Measurements from ENCODE around the gene ZP1. TPM values are rescaled to one million over a fixed set of nuclear protein-coding genes. Genes with fewer than 3 reads are reported as not detected.

Gene ZP1
- total RNA-seq, 6 experiments from 2014 or later, result 0.13 to 0.30 (median 0.29) TPM; not detected in 3

- Mint-ChIP-seq H3K36me3 (ENCODE audit: low read depth) (peaks cover 6% of the 10 kb centered on the region), H3K9me3 (no peaks in the 10 kb centered on the region), H3K27ac (peak overlapping the region; percentile 86), H3K4me1 (ENCODE audit: low read depth) (peaks cover 45% of the 10 kb centered on the region), H3K27me3 (ENCODE audit: insufficient read depth) (peaks cover 6% of the 10 kb centered on the region; the same call in 1 of the 2 replicates), H3K4me3 (peak overlapping the region; percentile 97)
- no peak for DNase-seq
- no peak for TF ChIP-seq CTCF (IDR thresholded peaks at IDR 0.05)
Measured at GRCh38 chr11:60842668-60843600, 24.4 kb upstream of the ZP1 start.

GRCh38 chr11:60844045-60844869, 23.1 kb upstream of the ZP1 start:
- H3K9me3 Mint-ChIP-seq, result no peaks in the 10 kb centered on the region
- peaks cover 6% of the 10 kb centered on the region for H3K36me3 Mint-ChIP-seq (ENCODE audit: low read depth)
- DNase-seq, result no peak
- TF ChIP-seq CTCF (IDR thresholded peaks at IDR 0.05), result no peak
- peaks cover 5% of the 10 kb centered on the region for H3K27me3 Mint-ChIP-seq (ENCODE audit: insufficient read depth)
- H3K27ac Mint-ChIP-seq, result peak overlapping the region; percentile 57
- peak overlapping the region; percentile 97 for H3K4me3 Mint-ChIP-seq
- peaks cover 45% of the 10 kb centered on the region for H3K4me1 Mint-ChIP-seq (ENCODE audit: low read depth)

GRCh38 chr11:60844870-60845221, 22.5 kb upstream of the ZP1 start:
- Mint-ChIP-seq H3K36me3 (ENCODE audit: low read depth) (peaks cover 6% of the 10 kb centered on the region), H3K4me1 (ENCODE audit: low read depth) (peaks cover 45% of the 10 kb centered on the region), H3K9me3 (no peaks in the 10 kb centered on the region), H3K4me3 (peak overlapping the region; percentile 97), H3K27me3 (ENCODE audit: insufficient read depth) (peaks cover 2% of the 10 kb centered on the region), H3K27ac (peak overlapping the region; percentile 57)
- no peak for TF ChIP-seq CTCF (IDR thresholded peaks at IDR 0.05)
- no peak for DNase-seq

GRCh38 chr11:60845338-60845737, 22.0 kb upstream of the ZP1 start:
- Mint-ChIP-seq H3K4me1 (ENCODE audit: low read depth) (peaks cover 42% of the 10 kb centered on the region), H3K9me3 (no peaks in the 10 kb centered on the region), H3K27ac (peak overlapping the region; percentile 57), H3K4me3 (peak overlapping the region; percentile 97; the same call in 1 of the 2 replicates), H3K36me3 (ENCODE audit: low read depth) (peaks cover 6% of the 10 kb centered on the region), H3K27me3 (ENCODE audit: insufficient read depth) (peaks cover 2% of the 10 kb centered on the region)
- TF ChIP-seq CTCF (IDR thresholded peaks at IDR 0.05), result no peak
- no peak for DNase-seq

- TF ChIP-seq CTCF (IDR thresholded peaks at IDR 0.05), result no peak
- peaks cover 20% of the 10 kb centered on the region for H3K36me3 Mint-ChIP-seq (ENCODE audit: low read depth)
- no peaks in the 10 kb centered on the region for H3K9me3 Mint-ChIP-seq
- H3K27ac Mint-ChIP-seq, result no peak overlapping the region
- DNase-seq, result no peak
- no peak overlapping the region for H3K4me3 Mint-ChIP-seq
- peaks cover 3% of the 10 kb centered on the region for H3K27me3 Mint-ChIP-seq (ENCODE audit: insufficient read depth)
- H3K4me1 Mint-ChIP-seq (ENCODE audit: low read depth), result peaks cover 26% of the 10 kb centered on the region
Measured at GRCh38 chr11:60847281-60847680, 20.1 kb upstream of the ZP1 start.

All from HFFc6 (cell line).